ENCODE results near the gene CHTF18. TPM values are rescaled to one million over a fixed set of nuclear protein-coding genes. Genes with fewer than 3 reads are reported as not detected.

CHTF18 gene
- total and polyA plus RNA-seq, 10 of the 15 experiments (the other 5 are each of a cell fraction or from before 2014, with no cell fraction given), result 1.6 to 87.8 (median 19.4) TPM

DNA sequence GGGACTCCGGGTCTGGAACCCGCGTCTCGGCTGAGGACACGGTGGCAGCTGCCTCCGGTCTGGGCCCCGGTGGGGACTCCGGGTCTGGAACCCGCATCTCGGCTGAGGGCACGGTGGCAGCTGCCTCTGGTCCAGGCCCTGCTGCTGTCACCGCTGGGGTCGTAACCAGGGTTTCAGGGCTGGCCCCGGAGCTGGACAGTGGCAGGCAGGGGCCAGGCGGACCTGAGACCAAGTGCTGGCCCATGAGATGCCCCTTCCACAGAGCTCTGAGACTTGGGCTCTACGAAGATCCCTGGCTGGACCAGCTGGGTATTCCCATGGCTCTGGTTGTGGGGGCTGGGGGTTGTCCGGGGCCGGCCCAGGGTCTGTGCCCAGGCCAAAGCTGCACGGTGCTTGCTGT lies 4.0 kb upstream of the CHTF18 start:
- intact Hi-C loops (cut with micrococcal nuclease; ENCODE audit: unreplicated experiment) (no loop called here), in situ Hi-C loops (cut with MboI) (no loop called here)
- FAIRE-seq, result no peak
- ATAC-seq, result no peak
- Histone ChIP-seq H2AFZ (ENCODE audit: control insufficient read depth, low read depth, low read length) (no peak overlapping the region), H4K20me1 (ENCODE audit: control insufficient read depth, insufficient read depth) (no peaks in the 10 kb centered on the region), H3K9ac (ENCODE audit: control insufficient read depth, insufficient read depth, low read length) (no peak overlapping the region), H3K4me3 (no peak overlapping the region), H3K79me2 (ENCODE audit: control insufficient read depth, insufficient read depth, low read length) (peaks cover 21% of the 10 kb centered on the region), H3K27me3 (replicated peaks in 1 of 2; ENCODE audit: control insufficient read depth in 2 of 2, insufficient read depth in 2 of 2, low read length in 1 of 2) (no peaks in the 10 kb centered on the region), H3K9me3 (replicated peaks; ENCODE audit: control insufficient read depth, insufficient read depth, low read length) (no peaks in the 10 kb centered on the region), H3K4me2 (ENCODE audit: control insufficient read depth, insufficient read depth) (no peak overlapping the region), H3K4me1 (ENCODE audit: control insufficient read depth, insufficient read depth, low read length) (peaks cover 7% of the 10 kb centered on the region), H3K27ac (ENCODE audit: control insufficient read depth, insufficient read depth) (no peak overlapping the region), H3K36me3 (ENCODE audit: control insufficient read depth in 2 of 2, insufficient read depth in 2 of 2, low read length in 1 of 2) (peaks cover 0 to 5% of the 10 kb centered on the region in 2 experiments; a peak in 2 of 4 replicates)
- DNase-seq (ENCODE audit: low read depth, low spot score), result no peak
- ChIA-PET SMC1A (ENCODE audit: uncharacterized antibody, unreplicated experiment) (interaction anchor here (0.6 to 2.5 kb wide), 2 partner anchors 72 to 80 kb away, joined by 3 to 12 read pairs; no protein-coding TSS in a partner anchor), RAD21 (ENCODE audit: unreplicated experiment) (interaction anchor here (0.8 to 1.2 kb wide), 2 partner anchors 63 to 69 kb away, joined by 3 to 5 read pairs; partner anchors contain the start of gene METRN), CTCF (interaction anchor here (0.7 to 5.2 kb wide), 8 partner anchors 8 to 74 kb away, joined by 3 to 32 read pairs (median 5); partner anchors contain the start of genes ANTKMT and METRN), POLR2A (no interaction called here)
- 97% methylated on average over 19 of the region's 19 CpGs for WGBS (ENCODE audit: insufficient coverage, insufficient replicate concordance, low lambda C conversion rate, missing lambda C conversion rate)
- TF ChIP-seq HDAC6 (IDR thresholded peaks at IDR 0.05; ENCODE audit: unreplicated experiment) (no peak), MEF2A (IDR thresholded peaks at IDR 0.05; ENCODE audit: insufficient read depth, low read depth, low read length) (no peak), PML (IDR thresholded peaks at IDR 0.05; ENCODE audit: low read length) (no peak), NFIC (IDR thresholded peaks at IDR 0.05; ENCODE audit: low read depth, low read length) (no peak), ASH2L (IDR thresholded peaks at IDR 0.05; ENCODE audit: borderline replicate concordance, low read depth) (no peak), RELA (IDR thresholded peaks at IDR 0.05; ENCODE audit: borderline replicate concordance, partially characterized antibody) (no peak), RFX5 (IDR thresholded peaks at IDR 0.05; ENCODE audit: low read depth, low read length) (no peak), CHD4 (IDR thresholded peaks at IDR 0.05) (no peak), TBL1XR1 (IDR thresholded peaks at IDR 0.05; ENCODE audit: low read depth, low read length) (no peak)
- TF ChIP-seq, protein P1, sequence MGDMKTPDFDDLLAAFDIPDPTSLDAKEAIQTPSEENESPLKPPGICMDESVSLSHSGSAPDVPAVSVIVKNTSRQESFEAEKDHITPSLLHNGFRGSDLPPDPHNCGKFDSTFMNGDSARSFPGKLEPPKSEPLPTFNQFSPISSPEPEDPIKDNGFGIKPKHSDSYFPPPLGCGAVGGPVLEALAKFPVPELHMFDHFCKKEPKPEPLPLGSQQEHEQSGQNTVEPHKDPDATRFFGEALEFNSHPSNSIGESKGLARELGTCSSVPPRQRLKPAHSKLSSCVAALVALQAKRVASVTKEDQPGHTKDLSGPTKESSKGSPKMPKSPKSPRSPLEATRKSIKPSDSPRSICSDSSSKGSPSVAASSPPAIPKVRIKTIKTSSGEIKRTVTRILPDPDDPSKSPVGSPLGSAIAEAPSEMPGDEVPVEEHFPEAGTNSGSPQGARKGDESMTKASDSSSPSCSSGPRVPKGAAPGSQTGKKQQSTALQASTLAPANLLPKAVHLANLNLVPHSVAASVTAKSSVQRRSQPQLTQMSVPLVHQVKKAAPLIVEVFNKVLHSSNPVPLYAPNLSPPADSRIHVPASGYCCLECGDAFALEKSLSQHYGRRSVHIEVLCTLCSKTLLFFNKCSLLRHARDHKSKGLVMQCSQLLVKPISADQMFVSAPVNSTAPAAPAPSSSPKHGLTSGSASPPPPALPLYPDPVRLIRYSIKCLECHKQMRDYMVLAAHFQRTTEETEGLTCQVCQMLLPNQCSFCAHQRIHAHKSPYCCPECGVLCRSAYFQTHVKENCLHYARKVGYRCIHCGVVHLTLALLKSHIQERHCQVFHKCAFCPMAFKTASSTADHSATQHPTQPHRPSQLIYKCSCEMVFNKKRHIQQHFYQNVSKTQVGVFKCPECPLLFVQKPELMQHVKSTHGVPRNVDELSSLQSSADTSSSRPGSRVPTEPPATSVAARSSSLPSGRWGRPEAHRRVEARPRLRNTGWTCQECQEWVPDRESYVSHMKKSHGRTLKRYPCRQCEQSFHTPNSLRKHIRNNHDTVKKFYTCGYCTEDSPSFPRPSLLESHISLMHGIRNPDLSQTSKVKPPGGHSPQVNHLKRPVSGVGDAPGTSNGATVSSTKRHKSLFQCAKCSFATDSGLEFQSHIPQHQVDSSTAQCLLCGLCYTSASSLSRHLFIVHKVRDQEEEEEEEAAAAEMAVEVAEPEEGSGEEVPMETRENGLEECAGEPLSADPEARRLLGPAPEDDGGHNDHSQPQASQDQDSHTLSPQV (IDR thresholded peaks at IDR 0.05), result no peak
- BruUV-seq (replicated peaks), result no TSS peak

Measured in GM12878 (cell line).